ENCODE measurements around the gene LIPA. TPM values are rescaled to one million over a fixed set of nuclear protein-coding genes. Genes with fewer than 3 reads are reported as not detected.

LIPA gene
- total RNA-seq, 4 donors from 2014 or later, result 29.1 to 45.8 (median 33.9) TPM

- intact Hi-C loops (cut with DNase I), result no loop called here
- peaks cover 0 to 5% of the 10 kb centered on the region in 2 donors for H3K4me1 ChIP-seq
- H3K4me3 ChIP-seq (replicated peaks in 1 of 3), result no peak overlapping the region
- H3K27me3 ChIP-seq, result no peaks in the 10 kb centered on the region
- no peak overlapping the region for H3K27ac ChIP-seq
- 91 to 97% methylated on average over 2 of the region's 2 CpGs for WGBS, 2 donors
- TF ChIP-seq CTCF (IDR thresholded peaks at IDR 0.05) (no peak), POLR2A (IDR thresholded peaks at IDR 0.05) (no peak)
- no peak for DNase-seq
- H3K36me3 ChIP-seq, result no peaks in the 10 kb centered on the region
- H3K9me3 ChIP-seq, result no peaks in the 10 kb centered on the region
Observed at GRCh38 chr10:89271532-89271931, 20.0 kb upstream of the LIPA start.

- DNase-seq, result no peak
- H3K4me3 ChIP-seq (replicated peaks in 1 of 3), result no peak overlapping the region
- no peaks in the 10 kb centered on the region for H3K27me3 ChIP-seq
- H3K4me1 ChIP-seq, result no peaks in the 10 kb centered on the region
- H3K36me3 ChIP-seq, result no peaks in the 10 kb centered on the region
- no peak for TF ChIP-seq POLR2A (IDR thresholded peaks at IDR 0.05)
- no peak overlapping the region for H3K27ac ChIP-seq
- intact Hi-C loops (cut with DNase I), result no loop called here
- H3K9me3 ChIP-seq, result no peaks in the 10 kb centered on the region
Observed at GRCh38 chr10:89270153-89270483, 18.5 kb upstream of the LIPA start.

GRCh38 chr10:89269433-89270152, 18.0 kb upstream of the LIPA start:
- Histone ChIP-seq H3K36me3 (no peaks in the 10 kb centered on the region), H3K4me3 (replicated peaks in 1 of 3) (no peak overlapping the region), H3K4me1 (no peaks in the 10 kb centered on the region), H3K27ac (no peak overlapping the region), H3K9me3 (no peaks in the 10 kb centered on the region), H3K27me3 (no peaks in the 10 kb centered on the region)
- no peak for TF ChIP-seq CTCF (IDR thresholded peaks at IDR 0.05)
- no peak for TF ChIP-seq POLR2A (IDR thresholded peaks at IDR 0.05)
- DNase-seq, result no peak
- intact Hi-C loops (cut with DNase I), result no loop called here
- WGBS, 2 donors, result 92 to 93% methylated on average over 3 of the region's 3 CpGs

- no peaks in the 10 kb centered on the region for H3K9me3 ChIP-seq
- TF ChIP-seq CTCF (IDR thresholded peaks at IDR 0.05), result no peak
- no peak for TF ChIP-seq POLR2A (IDR thresholded peaks at IDR 0.05)
- intact Hi-C loops (cut with DNase I), result no loop called here
- H3K4me1 ChIP-seq, result no peaks in the 10 kb centered on the region
- H3K36me3 ChIP-seq, result no peaks in the 10 kb centered on the region
- no peak overlapping the region for H3K27ac ChIP-seq
- 68 to 81% methylated on average over 1 of the region's 1 CpG for WGBS, 2 donors
- DNase-seq, result no peak
- no peaks in the 10 kb centered on the region for H3K27me3 ChIP-seq
- no peak overlapping the region for H3K4me3 ChIP-seq (replicated peaks in 1 of 3)
Observed at GRCh38 chr10:89266721-89267453, 15.3 kb upstream of the LIPA start.

GRCh38 chr10:89263531-89263930, 12.0 kb upstream of the LIPA start:
- intact Hi-C loops (cut with DNase I), result no loop called here
- H3K36me3 ChIP-seq, result no peaks in the 10 kb centered on the region
- H3K4me3 ChIP-seq (replicated peaks in 1 of 3), result no peak overlapping the region
- H3K4me1 ChIP-seq, result peaks cover 4 to 5% of the 10 kb centered on the region in 2 donors
- 100% methylated on average over 1 of the region's 1 CpG; no CpG with 5 or more reads in 1 of the 2 donors for WGBS, 2 donors
- H3K9me3 ChIP-seq, result no peaks in the 10 kb centered on the region
- no peak overlapping the region for H3K27ac ChIP-seq
- no peaks in the 10 kb centered on the region for H3K27me3 ChIP-seq
- TF ChIP-seq POLR2A (IDR thresholded peaks at IDR 0.05), result no peak
- TF ChIP-seq CTCF (IDR thresholded peaks at IDR 0.05), result no peak
- no peak for DNase-seq
